Measurements from ENCODE around the gene KLHL40.

DNA sequence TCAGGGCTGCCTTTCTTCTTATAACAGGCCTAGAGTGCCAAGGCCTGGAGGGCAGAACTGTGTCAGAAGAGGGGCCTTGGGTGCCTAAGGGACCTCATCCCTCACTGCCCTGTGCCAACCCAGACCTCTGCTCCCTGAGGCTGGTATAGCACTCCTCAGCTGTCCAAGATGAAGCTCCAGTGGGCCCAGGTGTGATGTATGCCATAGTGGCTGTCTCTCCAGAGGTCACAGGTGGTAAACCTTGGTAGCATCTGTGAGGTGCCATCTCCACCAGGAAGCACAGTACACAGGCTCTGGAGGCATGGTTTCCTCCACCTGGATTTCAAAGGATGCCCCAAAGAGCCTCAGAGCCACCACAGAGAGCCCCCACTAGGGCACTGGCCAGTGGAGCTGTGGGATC is 12.3 kb upstream of the KLHL40 start:
- TF ChIP-seq TAF1 (IDR thresholded peaks at IDR 0.05; ENCODE audit: control insufficient read depth, extremely low read depth, insufficient read depth, low read length, severe bottlenecking): no peak
- no peak for TF ChIP-seq MEIS2 (IDR thresholded peaks at IDR 0.05; ENCODE audit: partially characterized antibody)
- TF ChIP-seq CREB1 (IDR thresholded peaks at IDR 0.05): no peak
- TF ChIP-seq CREB1 (CRISPR knock-in tag; IDR thresholded peaks at IDR 0.05): no peak
- TF ChIP-seq NCOA2 (IDR thresholded peaks at IDR 0.05; ENCODE audit: partially characterized antibody in 2 of 2): no peak
- no peak for TF ChIP-seq SMC3 (conservative IDR thresholded peaks at IDR 0.05; ENCODE audit: insufficient read depth, low read depth, low read length)
- TF ChIP-seq MTF1 (CRISPR knock-in tag; IDR thresholded peaks at IDR 0.05; ENCODE audit: borderline replicate concordance): no peak
- no peak for TF ChIP-seq CREM (IDR thresholded peaks at IDR 0.05; ENCODE audit: low read depth)
- TF ChIP-seq POLR2A (conservative IDR thresholded peaks at IDR 0.05): no peak
- TF ChIP-seq, protein P1, sequence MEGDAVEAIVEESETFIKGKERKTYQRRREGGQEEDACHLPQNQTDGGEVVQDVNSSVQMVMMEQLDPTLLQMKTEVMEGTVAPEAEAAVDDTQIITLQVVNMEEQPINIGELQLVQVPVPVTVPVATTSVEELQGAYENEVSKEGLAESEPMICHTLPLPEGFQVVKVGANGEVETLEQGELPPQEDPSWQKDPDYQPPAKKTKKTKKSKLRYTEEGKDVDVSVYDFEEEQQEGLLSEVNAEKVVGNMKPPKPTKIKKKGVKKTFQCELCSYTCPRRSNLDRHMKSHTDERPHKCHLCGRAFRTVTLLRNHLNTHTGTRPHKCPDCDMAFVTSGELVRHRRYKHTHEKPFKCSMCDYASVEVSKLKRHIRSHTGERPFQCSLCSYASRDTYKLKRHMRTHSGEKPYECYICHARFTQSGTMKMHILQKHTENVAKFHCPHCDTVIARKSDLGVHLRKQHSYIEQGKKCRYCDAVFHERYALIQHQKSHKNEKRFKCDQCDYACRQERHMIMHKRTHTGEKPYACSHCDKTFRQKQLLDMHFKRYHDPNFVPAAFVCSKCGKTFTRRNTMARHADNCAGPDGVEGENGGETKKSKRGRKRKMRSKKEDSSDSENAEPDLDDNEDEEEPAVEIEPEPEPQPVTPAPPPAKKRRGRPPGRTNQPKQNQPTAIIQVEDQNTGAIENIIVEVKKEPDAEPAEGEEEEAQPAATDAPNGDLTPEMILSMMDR (IDR thresholded peaks at IDR 0.05 in 2 of 3, conservative IDR thresholded peaks at IDR 0.05 in 1 of 3; ENCODE audit: insufficient read depth in 2 of 3, low read depth in 1 of 3, low read length in 3 of 3): no peak
- no peak for TF ChIP-seq SIN3A (IDR thresholded peaks at IDR 0.05; ENCODE audit: borderline replicate concordance in 2 of 2, control insufficient read depth in 1 of 2, low read depth in 2 of 2, low read length in 2 of 2)
- no peak for TF ChIP-seq GATA2 (CRISPR knock-in tag; IDR thresholded peaks at IDR 0.05)
- TF ChIP-seq CBFA2T2 (conservative IDR thresholded peaks at IDR 0.05): no peak
